Endothelial cell of umbilical vein (primary cell): ENCODE results near the gene ESRRB. TPM values are rescaled to one million over a fixed set of nuclear protein-coding genes. Genes with fewer than 3 reads are reported as not detected.

Experiments used
- BruUV-seq: library from RNA; stranded (reverse); fragments of 400-500 nt; replicated peaks from 2 replicates; lab custom pipeline; 2021; lab: Mats Ljungman, UMichigan
- CTCF ChIA-PET: fragments of 300-600, 350-600 bp; sonication (Branson Sonifier 250); formaldehyde crosslinking; loops from one replicate; lab custom pipeline; 2021; ENCODE audit warnings: antibody characterized with exemption, inconsistent platforms; lab: Charles Lee
- POLR2A ChIA-PET: fragments of 300-600, 350-600 bp; sonication (Branson Sonifier 250); formaldehyde crosslinking; loops from one replicate; lab custom pipeline; 2021; ENCODE audit warnings: antibody characterized with exemption, inconsistent platforms; lab: Charles Lee
- DNase-seq: peaks from one replicate; pipeline ENCODE4 v3.0.0-alpha.2; 2011; ENCODE audit warnings: low read depth, low spot score
- FAIRE-seq: peaks from 2 replicates; lab custom pipeline; 2011; peaks lifted over from hg19 to GRCh38; lab: Jason Lieb, UNC
- H2AFZ ChIP-seq: 2 replicates; pipeline ENCODE4 v1.6.0; 2012; ENCODE audit warnings: low read depth, low read length, control low read depth, inconsistent platforms
- H3K27ac ChIP-seq: 2 replicates; pipeline ENCODE4 v1.5.1; 2011; ENCODE audit warnings: low read depth, mild to moderate bottlenecking, control low read depth, low read length, moderate library complexity; ENCODE audit not compliant: insufficient read depth
- H3K27me3 ChIP-seq, 2 experiments: 2 replicates each; pipeline versions ENCODE4 v1.6.0 to v1.6.1; 2011; ENCODE audit warnings: low read length in 2 of 2, mixed read lengths in 1 of 2; ENCODE audit not compliant: control insufficient read depth in 2 of 2, insufficient read depth in 2 of 2
- H3K36me3 ChIP-seq, 2 experiments: 2 replicates in 1 of 2; 3 replicates in 1 of 2; pipeline ENCODE4 v1.5.1; 2011; ENCODE audit warnings: low read length in 2 of 2, mild to moderate bottlenecking in 1 of 2, moderate library complexity in 1 of 2; ENCODE audit not compliant: control insufficient read depth in 2 of 2, insufficient read depth in 2 of 2; ENCODE audit errors: extremely low read depth in 1 of 2
- H3K4me1 ChIP-seq: 3 replicates; pipeline ENCODE4 v1.5.1; 2011; ENCODE audit warnings: mild to moderate bottlenecking, low read length; ENCODE audit not compliant: control insufficient read depth, insufficient read depth; ENCODE audit errors: extremely low read depth
- H3K4me2 ChIP-seq: 2 replicates; pipeline ENCODE4 v1.6.1; 2011; ENCODE audit warnings: low read length, control low read depth, mixed read lengths; ENCODE audit not compliant: insufficient read depth
- H3K4me3 ChIP-seq, 3 experiments: fragments of 200-600 bp in 1 of 3; sonication (generic), shearing (Covaris generic) in 1 of 3; replicated peaks in 1 of 3; 2 replicates each; pipeline ENCODE4 v1.5.1; 2011 to 2016; ENCODE audit warnings: control low read depth in 3 of 3, low read length in 3 of 3, mild to moderate bottlenecking in 2 of 3, inconsistent platforms in 1 of 3, low read depth in 1 of 3, moderate library complexity in 1 of 3; ENCODE audit not compliant: insufficient read depth in 1 of 3
- H3K79me2 ChIP-seq: 2 replicates; pipeline ENCODE4 v1.6.0; 2012; ENCODE audit warnings: low read length, inconsistent platforms; ENCODE audit not compliant: control insufficient read depth, insufficient read depth
- H3K9ac ChIP-seq: replicated peaks from 2 replicates; pipeline ENCODE3; 2011; ENCODE audit warnings: low read length, control low read depth; ENCODE audit not compliant: insufficient read depth; ENCODE audit errors: extremely low read depth
- H3K9me1 ChIP-seq: replicated peaks from 3 replicates; pipeline ENCODE4 v1.6.0; 2011; ENCODE audit warnings: mild to moderate bottlenecking, low read length; ENCODE audit not compliant: control insufficient read depth, insufficient read depth; ENCODE audit errors: extremely low read depth
- H3K9me3 ChIP-seq: replicated peaks from 2 replicates; pipeline ENCODE4 v1.5.1; 2012; ENCODE audit warnings: low read length, inconsistent platforms; ENCODE audit not compliant: control insufficient read depth, insufficient read depth
- H4K20me1 ChIP-seq: replicated peaks from 2 replicates; pipeline ENCODE3; 2011; ENCODE audit warnings: mild to moderate bottlenecking, low read length; ENCODE audit not compliant: control insufficient read depth, insufficient read depth; ENCODE audit errors: extremely low read depth
- EZH2 ChIP-seq: IDR thresholded peaks from 2 replicates; pipeline ENCODE4 v1.6.1; 2012; ENCODE audit warnings: borderline replicate concordance, low read depth, mild to moderate bottlenecking, moderate library complexity, low read length, inconsistent platforms; ENCODE audit not compliant: severe bottlenecking
- FOS ChIP-seq: IDR thresholded peaks from 2 replicates; pipeline ENCODE4 v1.6.1; 2011; ENCODE audit warnings: mild to moderate bottlenecking, low read length, moderate library complexity, borderline replicate concordance; ENCODE audit not compliant: insufficient read depth
- GATA2 ChIP-seq: IDR thresholded peaks from 2 replicates; pipeline ENCODE4 v1.7.0; 2011; ENCODE audit warnings: low read depth, mild to moderate bottlenecking, moderate library complexity, mixed read lengths, low read length; ENCODE audit not compliant: insufficient read length, insufficient read depth
- JUN ChIP-seq: IDR thresholded peaks from 2 replicates; pipeline ENCODE4 v1.6.1; 2011; ENCODE audit warnings: borderline replicate concordance, low read depth; ENCODE audit not compliant: insufficient read length, insufficient read depth
- MYC ChIP-seq: IDR thresholded peaks from one replicate; pipeline ENCODE4 v1.6.1; 2011; ENCODE audit warnings: mild to moderate bottlenecking, low read depth, low read length
- POLR2A ChIP-seq: IDR thresholded peaks from 2 replicates; pipeline ENCODE4 v1.6.1; 2012; ENCODE audit warnings: low read depth, mild to moderate bottlenecking, control low read depth, low read length
- POLR2AphosphoS5 ChIP-seq: IDR thresholded peaks from 2 replicates; pipeline ENCODE4 v1.6.1; 2012; ENCODE audit warnings: low read depth, mild to moderate bottlenecking, control low read depth, low read length, moderate library complexity; ENCODE audit not compliant: insufficient read depth
- dilution Hi-C: fragments of 300-500 bp; cut with MboI; formaldehyde crosslinking; loops from one replicate; pipeline ENCODE4 v1.15.0; 2019; ENCODE audit warnings: low sequenced_read_pairs; ENCODE audit not compliant: extremely low pct_ligation_motif_present
- intact Hi-C: fragments of 100-400 bp; cut with micrococcal nuclease; formaldehyde crosslinking; loops from one replicate; pipeline ENCODE4 v1.10.0; 2022
- polyA plus RNA-seq, 4 experiments: library from polyadenylated mRNA; depleted of rRNA in 3 of 4; stranded (reverse) in 3 of 4; unstranded in 1 of 4; fragments of >200 nt; gene quantifications; 2 replicates each; pipeline versions ENCODE4 v1.2.1 to v1.2.3, GENCODE V29; 2011 to 2012; ENCODE audit warnings: missing spikeins in 1 of 4
- total RNA-seq: library from RNA; stranded (reverse); gene quantifications from 2 replicates; pipeline ENCODE4 v1.2.3, GENCODE V29; 2021
- TF ChIP-seq, protein P1 (sequence below): IDR thresholded peaks from 2 replicates; pipeline ENCODE4 v1.6.1; 2011; ENCODE audit not compliant: insufficient read depth, insufficient read length
- TF ChIP-seq, protein P2 (sequence below), 2 donors: IDR thresholded peaks; 1 replicate in 1 of 2; 2 replicates in 1 of 2; pipeline ENCODE4 v1.5.1; 2011; ENCODE audit warnings: low read length in 2 of 2, mild to moderate bottlenecking in 2 of 2, moderate library complexity in 2 of 2, control low read depth in 1 of 2, inconsistent platforms in 1 of 2, low read depth in 1 of 2; ENCODE audit not compliant: insufficient read depth in 1 of 2; ENCODE audit errors: extremely low read depth in 1 of 2

ESRRB gene
- total and polyA plus RNA-seq, 2 donors (not counting 3 experiments of a cell fraction or from before 2014, with no cell fraction given): not detected

DNA sequence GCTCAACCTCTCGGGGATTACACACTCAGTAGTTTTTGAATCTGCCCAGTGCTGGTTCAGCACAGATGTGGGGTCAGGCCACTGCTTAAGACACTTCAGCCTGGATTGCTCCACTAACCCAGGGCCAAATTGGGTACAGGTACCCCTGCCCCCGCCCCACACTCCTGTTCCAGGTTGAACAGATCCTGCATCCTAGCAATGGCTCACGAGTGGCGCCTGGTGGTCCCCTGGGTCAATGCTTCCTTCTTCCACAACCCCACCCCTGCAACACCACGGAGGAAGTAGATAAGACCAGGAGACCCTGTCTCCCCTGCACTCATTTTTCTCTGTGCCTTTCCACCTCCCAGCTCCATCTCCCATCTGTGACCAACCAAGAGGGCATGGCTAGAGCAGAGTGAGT lies 108.4 kb downstream of the ESRRB start:
- ChIA-PET CTCF (no interaction called here), POLR2A (no interaction called here)
- Histone ChIP-seq H3K36me3 (no peaks in the 10 kb centered on the region), H3K4me2 (no peak overlapping the region), H3K4me1 (no peaks in the 10 kb centered on the region), H3K9me1 (no peaks in the 10 kb centered on the region), H3K27ac (no peak overlapping the region), H2AFZ (no peak overlapping the region), H3K9ac (no peak overlapping the region), H3K9me3 (no peaks in the 10 kb centered on the region), H3K27me3 (no peaks in the 10 kb centered on the region), H4K20me1 (no peaks in the 10 kb centered on the region), H3K79me2 (no peaks in the 10 kb centered on the region), H3K4me3 (no peak overlapping the region)
- FAIRE-seq (no peak), DNase-seq (no peak)
- dilution Hi-C loops (no loop called here), intact Hi-C loops (no loop called here)
- no TSS peak for BruUV-seq
- no peak for TF ChIP-seq GATA2
- TF ChIP-seq, protein P1, sequence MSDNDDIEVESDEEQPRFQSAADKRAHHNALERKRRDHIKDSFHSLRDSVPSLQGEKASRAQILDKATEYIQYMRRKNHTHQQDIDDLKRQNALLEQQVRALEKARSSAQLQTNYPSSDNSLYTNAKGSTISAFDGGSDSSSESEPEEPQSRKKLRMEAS: no peak
- TF ChIP-seq, protein P2, sequence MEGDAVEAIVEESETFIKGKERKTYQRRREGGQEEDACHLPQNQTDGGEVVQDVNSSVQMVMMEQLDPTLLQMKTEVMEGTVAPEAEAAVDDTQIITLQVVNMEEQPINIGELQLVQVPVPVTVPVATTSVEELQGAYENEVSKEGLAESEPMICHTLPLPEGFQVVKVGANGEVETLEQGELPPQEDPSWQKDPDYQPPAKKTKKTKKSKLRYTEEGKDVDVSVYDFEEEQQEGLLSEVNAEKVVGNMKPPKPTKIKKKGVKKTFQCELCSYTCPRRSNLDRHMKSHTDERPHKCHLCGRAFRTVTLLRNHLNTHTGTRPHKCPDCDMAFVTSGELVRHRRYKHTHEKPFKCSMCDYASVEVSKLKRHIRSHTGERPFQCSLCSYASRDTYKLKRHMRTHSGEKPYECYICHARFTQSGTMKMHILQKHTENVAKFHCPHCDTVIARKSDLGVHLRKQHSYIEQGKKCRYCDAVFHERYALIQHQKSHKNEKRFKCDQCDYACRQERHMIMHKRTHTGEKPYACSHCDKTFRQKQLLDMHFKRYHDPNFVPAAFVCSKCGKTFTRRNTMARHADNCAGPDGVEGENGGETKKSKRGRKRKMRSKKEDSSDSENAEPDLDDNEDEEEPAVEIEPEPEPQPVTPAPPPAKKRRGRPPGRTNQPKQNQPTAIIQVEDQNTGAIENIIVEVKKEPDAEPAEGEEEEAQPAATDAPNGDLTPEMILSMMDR (IDR thresholded peaks at IDR 0.05; ENCODE audit: extremely low read depth in 1 of 2, insufficient read depth in 1 of 2, low read depth in 1 of 2, low read length in 2 of 2): no peak
- no peak for TF ChIP-seq JUN
- TF ChIP-seq FOS: no peak
- no peak for TF ChIP-seq MYC
- no peak for TF ChIP-seq EZH2
- TF ChIP-seq POLR2A: no peak
- no peak for TF ChIP-seq POLR2AphosphoS5
